ENCODE data around the gene FBXO24. TPM values are rescaled to one million over a fixed set of nuclear protein-coding genes. Genes with fewer than 3 reads are reported as not detected.

Gene FBXO24
- polyA plus RNA-seq, 1 donor (not counting 4 experiments of a cell fraction or from before 2014, with no cell fraction given) = 0.22 TPM

GRCh38 chr7:100589341-100589947 is 3.3 kb downstream of the FBXO24 start:
- Histone ChIP-seq H3K9me3 (ENCODE audit: control insufficient read depth, low read depth, low read length) (no peaks in the 10 kb centered on the region), H3K9ac (ENCODE audit: control insufficient read depth, extremely low read depth, insufficient read depth, low read length) (no peak overlapping the region), H2AFZ (ENCODE audit: control insufficient read depth, low read length) (no peak overlapping the region), H3K36me3 (ENCODE audit: control insufficient read depth in 2 of 2, extremely low read depth in 1 of 2, insufficient read depth in 2 of 2, low read length in 2 of 2) (no peaks in the 10 kb centered on the region), H3K27ac (ENCODE audit: control insufficient read depth, insufficient read depth, low read length) (no peak overlapping the region), H3K79me2 (ENCODE audit: control insufficient read depth, insufficient read depth, low read length) (peaks cover 9% of the 10 kb centered on the region), H3K4me3 (ENCODE audit: control insufficient read depth in 2 of 3, extremely low read depth in 1 of 3, insufficient read depth in 2 of 3, low read depth in 1 of 3, low read length in 3 of 3) (no peak overlapping the region), H3K9me1 (ENCODE audit: control insufficient read depth, extremely low read depth, insufficient read depth, low read length) (no peaks in the 10 kb centered on the region), H4K20me1 (ENCODE audit: control insufficient read depth, extremely low read depth, insufficient read depth, low read length) (peaks cover 8% of the 10 kb centered on the region), H3K4me1 (ENCODE audit: control insufficient read depth, extremely low read depth, insufficient read depth, low read length) (peaks cover 11% of the 10 kb centered on the region), H3K4me2 (ENCODE audit: control insufficient read depth, extremely low read depth, insufficient read depth, low read depth, low read length) (no peak overlapping the region), H3K27me3 (ENCODE audit: control insufficient read depth, extremely low read depth, insufficient read depth, low read length) (peaks cover 8% of the 10 kb centered on the region)
- dilution Hi-C loops (cut with MboI; ENCODE audit: extremely low pct_ligation_motif_present, low sequenced_read_pairs) = no loop called here
- DNase-seq (ENCODE audit: low read depth, low spot score) = no peak
- TF ChIP-seq EZH2 (IDR thresholded peaks at IDR 0.05; ENCODE audit: low read length) = no peak
- TF ChIP-seq, protein P1, sequence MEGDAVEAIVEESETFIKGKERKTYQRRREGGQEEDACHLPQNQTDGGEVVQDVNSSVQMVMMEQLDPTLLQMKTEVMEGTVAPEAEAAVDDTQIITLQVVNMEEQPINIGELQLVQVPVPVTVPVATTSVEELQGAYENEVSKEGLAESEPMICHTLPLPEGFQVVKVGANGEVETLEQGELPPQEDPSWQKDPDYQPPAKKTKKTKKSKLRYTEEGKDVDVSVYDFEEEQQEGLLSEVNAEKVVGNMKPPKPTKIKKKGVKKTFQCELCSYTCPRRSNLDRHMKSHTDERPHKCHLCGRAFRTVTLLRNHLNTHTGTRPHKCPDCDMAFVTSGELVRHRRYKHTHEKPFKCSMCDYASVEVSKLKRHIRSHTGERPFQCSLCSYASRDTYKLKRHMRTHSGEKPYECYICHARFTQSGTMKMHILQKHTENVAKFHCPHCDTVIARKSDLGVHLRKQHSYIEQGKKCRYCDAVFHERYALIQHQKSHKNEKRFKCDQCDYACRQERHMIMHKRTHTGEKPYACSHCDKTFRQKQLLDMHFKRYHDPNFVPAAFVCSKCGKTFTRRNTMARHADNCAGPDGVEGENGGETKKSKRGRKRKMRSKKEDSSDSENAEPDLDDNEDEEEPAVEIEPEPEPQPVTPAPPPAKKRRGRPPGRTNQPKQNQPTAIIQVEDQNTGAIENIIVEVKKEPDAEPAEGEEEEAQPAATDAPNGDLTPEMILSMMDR (optimal IDR thresholded peaks at IDR 0.05 in 1 of 3, IDR thresholded peaks at IDR 0.05 in 1 of 3, conservative IDR thresholded peaks at IDR 0.05 in 1 of 3; ENCODE audit: extremely low read depth in 1 of 3, insufficient read depth in 2 of 3, low read length in 3 of 3) = no peak
- FAIRE-seq = no peak

DNA sequence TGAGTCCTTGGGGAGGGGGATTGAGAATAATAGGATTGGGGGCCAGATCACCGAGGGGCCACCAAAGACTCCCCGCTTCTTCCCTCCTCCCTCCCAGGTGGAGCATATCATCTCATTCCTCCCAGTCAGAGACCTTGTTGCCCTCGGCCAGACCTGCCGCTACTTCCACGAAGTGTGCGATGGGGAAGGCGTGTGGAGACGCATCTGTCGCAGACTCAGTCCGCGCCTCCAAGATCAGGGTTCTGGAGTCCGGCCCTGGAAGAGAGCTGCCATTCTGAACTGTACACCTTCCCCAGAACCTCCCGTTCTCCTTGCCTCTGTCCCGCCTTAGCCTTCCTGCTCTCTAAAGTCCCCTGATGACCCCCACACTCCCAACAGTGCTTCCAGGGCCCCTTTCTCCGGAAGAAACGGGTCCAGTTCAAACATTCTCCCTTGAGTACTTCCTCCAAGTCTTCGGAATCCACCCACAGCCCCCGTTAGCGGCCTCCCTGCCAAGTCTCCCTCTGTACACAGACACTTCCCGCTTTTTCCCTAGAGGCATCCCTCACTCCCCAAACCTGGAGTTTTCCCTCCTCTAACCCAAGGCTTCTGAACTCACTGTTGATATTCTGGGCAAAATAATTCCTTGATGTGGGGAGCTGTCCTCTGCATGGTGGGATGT is 4.1 kb downstream of the FBXO24 start:
- no peak for DNase-seq (ENCODE audit: low read depth, low spot score)
- H4K20me1 ChIP-seq (ENCODE audit: control insufficient read depth, extremely low read depth, insufficient read depth, low read length) = peaks cover 3% of the 10 kb centered on the region
- no peak for TF ChIP-seq EZH2 (IDR thresholded peaks at IDR 0.05; ENCODE audit: low read length)
- TF ChIP-seq, protein P1 (optimal IDR thresholded peaks at IDR 0.05 in 1 of 3, IDR thresholded peaks at IDR 0.05 in 1 of 3, conservative IDR thresholded peaks at IDR 0.05 in 1 of 3; ENCODE audit: extremely low read depth in 1 of 3, insufficient read depth in 2 of 3, low read length in 3 of 3) = no peak
- peaks cover 3% of the 10 kb centered on the region for H3K79me2 ChIP-seq (ENCODE audit: control insufficient read depth, insufficient read depth, low read length)
- no peaks in the 10 kb centered on the region for H3K9me1 ChIP-seq (ENCODE audit: control insufficient read depth, extremely low read depth, insufficient read depth, low read length)
- no peak for FAIRE-seq
- H2AFZ ChIP-seq (ENCODE audit: control insufficient read depth, low read length) = peak overlapping the region; percentile 14
- no peaks in the 10 kb centered on the region for H3K36me3 ChIP-seq (ENCODE audit: control insufficient read depth in 2 of 2, extremely low read depth in 1 of 2, insufficient read depth in 2 of 2, low read length in 2 of 2)
- H3K27ac ChIP-seq (ENCODE audit: control insufficient read depth, insufficient read depth, low read length) = no peak overlapping the region
- H3K4me3 ChIP-seq (ENCODE audit: control insufficient read depth in 2 of 3, extremely low read depth in 1 of 3, insufficient read depth in 2 of 3, low read depth in 1 of 3, low read length in 3 of 3) = no peak overlapping the region
- H3K27me3 ChIP-seq (ENCODE audit: control insufficient read depth, extremely low read depth, insufficient read depth, low read length) = peaks cover 8% of the 10 kb centered on the region
- no peak overlapping the region for H3K4me2 ChIP-seq (ENCODE audit: control insufficient read depth, extremely low read depth, insufficient read depth, low read depth, low read length)
- dilution Hi-C loops (cut with MboI; ENCODE audit: extremely low pct_ligation_motif_present, low sequenced_read_pairs) = no loop called here
- H3K9ac ChIP-seq (ENCODE audit: control insufficient read depth, extremely low read depth, insufficient read depth, low read length) = no peak overlapping the region
- peaks cover 3% of the 10 kb centered on the region for H3K4me1 ChIP-seq (ENCODE audit: control insufficient read depth, extremely low read depth, insufficient read depth, low read length)
- no peaks in the 10 kb centered on the region for H3K9me3 ChIP-seq (ENCODE audit: control insufficient read depth, low read depth, low read length)
